CMK (cell line): ENCODE data around the gene SDR42E2.
"Not testable (repeated sequence)": the region's sequence is repeated elsewhere in the genome, so short reads cannot be mapped to it uniquely, and the experiment has no call there.

Source experiments
- DNase-seq: peaks from one replicate; pipeline ENCODE4 v3.0.0-alpha.2; 2010; ENCODE audit warnings: low read depth

SDR42E2 gene

DNA sequence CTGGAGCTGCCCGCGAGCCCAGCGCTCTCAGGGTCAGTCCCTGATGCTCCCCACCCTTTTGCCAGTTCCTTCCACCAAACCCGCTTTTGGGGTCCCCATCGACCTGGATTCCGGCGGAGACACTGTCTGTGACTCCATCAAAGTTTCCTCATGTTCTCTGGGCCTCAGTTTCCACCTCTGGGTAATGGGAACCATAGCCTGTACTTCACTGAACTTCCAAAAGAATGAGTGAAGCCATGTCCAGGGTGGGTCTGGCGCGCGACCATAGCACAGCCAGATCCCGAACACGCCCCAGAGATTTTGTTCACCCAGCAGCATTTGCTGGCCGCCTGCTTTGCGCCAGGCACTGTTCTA is 327 bp downstream of the SDR42E2 start:
- no peak for DNase-seq

DNA sequence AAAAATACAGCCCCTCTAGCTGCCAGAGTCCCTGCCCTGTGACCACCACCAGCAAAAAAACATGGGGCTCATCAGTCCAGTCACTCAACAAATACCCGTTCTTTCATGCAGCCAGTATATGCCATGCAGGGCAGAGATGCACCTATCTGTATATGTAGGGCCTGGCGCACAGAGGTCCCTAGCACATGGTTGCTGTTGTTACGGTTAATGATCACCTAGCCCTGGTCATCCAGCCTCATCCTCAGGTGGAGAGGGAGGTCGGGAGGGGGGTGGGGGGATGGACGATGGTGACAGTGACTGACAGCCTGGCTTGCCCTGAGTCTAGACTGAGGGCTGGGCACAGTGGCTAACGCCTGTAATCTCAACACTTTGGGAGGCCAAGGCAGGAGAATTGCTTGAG is 1.5 kb downstream of the SDR42E2 start:
- no peak for DNase-seq

DNA sequence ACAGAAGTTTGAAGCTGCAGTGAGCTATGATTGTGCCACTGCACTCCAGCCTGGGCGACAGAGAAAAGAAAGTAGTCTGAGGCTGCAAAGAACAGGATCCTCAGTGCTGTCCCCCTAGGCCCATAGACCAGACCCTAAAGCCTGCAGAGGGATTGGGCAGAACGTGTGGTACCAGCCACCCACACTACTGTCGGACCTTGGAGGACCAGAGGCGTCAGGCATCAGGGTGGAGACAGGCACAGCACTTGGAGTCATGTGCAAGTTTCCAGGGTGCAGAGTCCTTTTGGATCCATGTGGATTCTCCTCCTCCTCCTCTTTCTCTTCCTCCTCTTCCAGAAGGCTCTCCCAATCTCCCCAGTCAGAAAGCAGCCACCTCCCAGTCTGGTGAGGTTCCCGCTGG is 2.2 kb downstream of the SDR42E2 start:
- no peak for DNase-seq

DNA sequence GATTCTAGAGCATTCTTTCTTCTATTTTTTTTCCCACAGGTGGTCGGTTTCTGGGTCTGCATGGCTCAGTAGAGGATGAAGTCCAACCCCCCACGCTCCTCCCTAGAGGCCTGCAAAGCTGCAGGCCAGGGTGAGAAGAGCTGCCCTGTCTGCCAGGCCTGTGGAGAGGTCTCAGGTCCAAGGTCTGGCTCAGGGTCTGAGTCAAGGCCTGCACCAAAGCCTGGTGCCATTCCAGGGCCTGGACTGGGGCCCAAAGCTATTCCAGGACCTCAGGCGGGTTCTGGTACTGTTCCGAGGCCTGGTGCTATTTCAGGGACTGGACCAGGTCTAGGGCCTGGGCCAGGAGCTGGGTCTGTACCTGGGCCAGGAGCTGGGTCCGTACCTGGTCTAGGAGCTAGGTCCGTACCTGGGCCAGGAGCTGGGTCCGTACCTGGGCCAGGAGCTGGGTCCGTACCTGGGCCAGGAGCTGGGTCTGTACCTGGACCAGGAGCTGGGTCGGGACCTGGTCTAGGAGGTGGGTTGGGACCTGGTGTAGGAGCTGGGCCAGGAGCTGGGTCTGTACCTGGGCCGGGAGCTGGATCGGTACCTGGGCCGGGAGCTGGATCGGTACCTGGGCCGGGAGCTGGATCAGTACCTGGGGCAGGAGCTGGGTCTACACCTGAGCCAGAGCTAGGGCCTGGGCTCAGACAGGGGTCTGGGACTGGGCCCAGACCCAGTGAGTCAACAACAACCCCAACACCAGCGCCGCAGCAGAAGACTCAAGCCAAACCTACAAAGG is 3.4 kb downstream of the SDR42E2 start:
- DNase-seq: no peak

DNA sequence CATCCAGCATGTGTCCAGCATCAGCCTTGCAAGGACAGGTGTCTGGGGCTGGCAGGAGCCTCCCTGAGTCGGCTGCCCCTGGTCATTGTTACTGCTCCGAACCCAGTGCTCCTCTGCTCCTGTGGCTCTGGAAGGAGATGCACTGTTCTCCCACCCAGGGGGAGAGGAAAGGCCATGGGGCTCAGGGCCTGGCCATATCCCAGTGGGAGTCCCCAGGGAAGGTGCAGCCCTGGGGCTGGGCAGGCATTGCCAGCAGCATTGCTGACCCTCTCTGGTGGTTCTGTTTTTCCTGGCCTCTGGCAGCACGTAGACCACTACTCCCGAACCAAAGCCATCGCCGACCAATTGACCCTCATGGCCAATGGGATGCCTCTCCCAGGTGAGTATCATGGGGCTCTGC is 9.6 kb downstream of the SDR42E2 start:
- DNase-seq: no peak

DNA sequence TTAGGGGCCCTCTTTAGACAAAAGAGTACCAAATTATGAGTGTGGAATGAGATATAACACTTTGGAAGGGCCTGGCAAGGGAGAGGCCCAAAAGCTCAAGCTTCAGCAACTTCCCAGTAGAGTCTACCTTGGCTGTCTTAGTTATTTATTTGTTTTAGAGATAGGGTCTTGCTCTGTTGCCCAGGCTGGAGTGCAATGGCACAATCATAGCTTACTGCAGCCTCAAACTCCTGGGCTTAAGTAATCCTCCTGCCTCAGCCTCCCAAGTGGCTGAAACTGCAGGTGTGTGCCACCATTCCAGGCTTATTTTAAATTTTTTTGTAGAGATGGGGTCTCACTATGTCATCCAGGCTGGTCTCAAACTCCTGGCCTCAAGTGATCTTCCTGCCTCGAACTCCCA is 10.3 kb downstream of the SDR42E2 start:
- DNase-seq: not testable (repeated sequence)

DNA sequence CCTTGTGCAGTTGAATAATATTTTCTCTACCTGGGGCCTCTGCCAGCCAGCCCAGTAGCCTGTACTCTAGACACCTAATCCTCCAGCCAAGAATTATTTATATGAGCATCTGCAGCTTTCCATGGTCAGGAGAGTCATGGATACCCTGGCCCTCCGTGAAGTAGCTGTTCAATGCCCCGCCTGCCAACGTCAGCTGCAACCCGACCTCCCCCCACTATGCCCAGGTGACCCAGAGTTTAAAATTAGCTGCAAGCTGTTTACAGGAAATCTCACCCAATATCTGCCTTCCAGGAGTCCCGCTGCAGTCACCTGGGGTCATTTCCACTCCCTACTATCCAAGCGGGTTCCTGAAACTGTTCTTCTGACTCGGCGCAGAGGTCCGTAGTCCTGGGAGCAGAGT is 12.3 kb downstream of the SDR42E2 start:
- no peak for DNase-seq

DNA sequence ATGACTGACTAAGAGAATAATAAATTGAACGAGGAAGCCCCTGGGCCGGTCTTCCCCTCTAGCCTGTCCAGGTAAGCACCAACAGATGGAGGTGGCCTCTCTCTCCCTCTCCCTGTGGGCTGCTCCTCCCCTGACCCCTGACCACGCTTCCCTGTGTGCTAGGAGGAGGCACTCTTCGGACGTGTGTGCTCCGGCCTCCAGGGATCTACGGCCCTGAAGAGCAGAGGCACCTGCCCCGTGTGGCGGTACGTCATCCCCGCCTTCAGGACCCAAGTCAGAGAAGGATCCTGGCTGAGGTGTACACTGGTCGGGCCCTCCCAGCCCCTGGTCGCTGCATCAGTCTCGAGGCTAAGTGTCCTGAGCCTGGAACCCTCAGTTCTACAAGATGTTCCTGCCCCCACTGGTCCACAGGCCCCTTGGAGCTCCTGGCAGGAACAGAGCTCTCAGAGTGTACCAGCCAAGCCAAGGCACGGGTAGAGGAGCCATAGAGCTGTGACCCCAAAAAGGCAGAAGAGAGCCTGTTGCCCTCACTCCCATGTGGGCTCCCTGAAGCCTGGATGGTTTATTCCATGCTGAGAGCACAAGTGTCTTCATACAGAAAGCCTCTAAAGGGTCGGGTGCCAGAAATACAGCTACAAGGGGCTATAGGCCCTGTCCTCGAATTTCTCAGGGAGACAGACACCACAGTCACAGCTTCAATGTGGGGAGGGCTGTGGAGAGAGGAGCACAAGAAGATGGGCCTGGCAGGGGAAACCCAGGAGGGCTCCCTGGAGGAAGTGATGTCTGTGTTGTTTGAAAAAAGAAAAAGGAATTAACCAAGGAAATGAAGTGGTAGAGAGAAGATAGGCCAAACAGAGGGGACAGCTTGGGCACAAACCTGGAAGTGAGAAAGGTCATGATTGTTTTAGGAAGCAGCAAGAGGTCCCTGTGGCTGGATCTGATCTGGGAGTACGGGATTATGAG is 15.9 kb downstream of the SDR42E2 start:
- DNase-seq: no peak

DNA sequence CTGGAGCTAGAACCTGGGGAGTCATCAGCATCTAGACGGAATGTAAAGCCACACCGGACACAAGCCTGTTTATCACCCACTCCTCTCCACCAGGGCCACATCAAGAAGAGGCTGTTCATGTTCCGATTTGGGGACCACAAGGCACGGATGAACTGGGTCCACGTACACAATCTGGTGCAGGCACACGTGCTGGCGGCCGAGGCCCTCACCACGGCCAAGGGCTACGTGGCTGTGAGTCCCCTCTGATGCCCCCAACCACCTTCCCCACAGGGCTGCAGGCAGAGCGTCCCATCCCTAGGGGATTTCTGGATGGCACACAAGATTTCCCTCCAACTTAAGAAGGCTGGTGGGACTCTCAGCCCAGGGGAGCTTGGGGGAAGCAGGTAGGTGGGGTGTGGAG is 19.1 kb downstream of the SDR42E2 start:
- no peak for DNase-seq

DNA sequence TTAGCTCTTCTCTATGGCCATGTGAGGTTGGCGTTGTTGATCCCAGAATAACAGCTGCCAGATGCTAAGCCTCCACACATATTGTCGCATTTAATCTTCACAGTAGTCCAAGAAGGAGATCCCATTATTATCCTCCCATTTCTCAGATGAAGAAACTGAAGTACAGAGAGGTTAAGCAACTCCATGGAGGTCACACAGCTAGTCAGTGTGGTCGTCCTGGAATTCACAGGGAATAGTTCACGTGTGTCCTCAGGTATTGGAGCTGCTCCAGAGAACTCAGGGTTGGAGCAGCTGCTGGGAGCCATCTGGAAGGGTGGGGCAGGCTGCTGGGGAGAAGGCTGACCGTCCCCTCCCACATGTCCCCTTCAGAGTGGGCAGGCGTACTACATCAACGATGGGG is 19.5 kb downstream of the SDR42E2 start:
- DNase-seq: no peak

DNA sequence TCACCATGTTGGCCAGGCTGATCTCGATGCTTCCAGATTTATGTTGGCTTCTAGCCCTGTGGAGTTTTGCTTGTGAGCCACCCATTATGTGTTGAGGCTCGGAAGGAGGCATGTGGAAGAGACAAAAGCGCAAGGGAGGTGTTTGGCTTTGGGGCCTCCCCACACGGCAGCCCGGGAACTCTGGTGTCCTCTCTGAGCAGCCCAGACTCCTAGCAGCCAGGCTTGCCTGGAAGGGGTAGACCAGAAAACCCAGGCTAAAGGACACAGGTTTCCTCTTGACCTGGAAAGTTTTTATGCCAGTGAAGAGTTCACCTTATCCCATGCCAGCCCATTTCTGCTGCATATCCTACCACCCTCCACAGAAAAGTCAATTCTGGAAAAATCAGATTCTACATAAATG is 21.0 kb downstream of the SDR42E2 start:
- DNase-seq: no peak

DNA sequence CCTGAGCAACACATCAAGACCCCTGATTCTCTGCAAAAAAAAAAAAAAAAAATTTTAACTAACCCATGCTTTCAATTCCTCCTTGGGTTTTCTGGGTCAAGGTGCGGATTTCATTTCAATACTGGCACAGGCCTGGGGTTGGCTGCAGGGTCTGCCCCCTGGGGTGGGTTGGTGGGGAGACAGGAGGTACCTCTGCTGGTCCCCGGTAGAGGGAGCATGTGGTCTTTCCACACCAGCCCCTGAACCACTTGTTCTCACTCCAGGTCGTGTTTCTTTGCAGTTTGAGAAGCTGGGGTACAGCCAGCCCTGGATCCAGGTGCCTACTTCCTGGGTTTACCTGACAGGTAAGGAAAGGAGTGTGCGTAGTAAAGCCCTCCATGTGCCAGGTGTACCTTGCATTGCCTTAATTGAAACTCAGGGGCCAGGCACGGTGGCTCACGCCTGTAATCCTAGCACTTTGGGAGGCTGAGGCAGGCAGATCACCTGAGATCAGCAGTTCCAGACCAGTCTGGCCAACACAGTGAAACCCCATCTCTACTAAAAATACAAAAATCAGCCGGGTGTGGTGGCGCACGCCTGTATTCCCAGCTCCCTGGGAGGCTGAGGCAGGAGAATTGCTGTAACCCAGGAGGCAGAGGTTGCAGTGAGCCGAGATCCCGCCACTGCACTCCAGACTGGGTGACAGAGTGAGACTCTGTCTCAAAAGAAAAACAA is 21.8 kb downstream of the SDR42E2 start:
- no peak for DNase-seq

DNA sequence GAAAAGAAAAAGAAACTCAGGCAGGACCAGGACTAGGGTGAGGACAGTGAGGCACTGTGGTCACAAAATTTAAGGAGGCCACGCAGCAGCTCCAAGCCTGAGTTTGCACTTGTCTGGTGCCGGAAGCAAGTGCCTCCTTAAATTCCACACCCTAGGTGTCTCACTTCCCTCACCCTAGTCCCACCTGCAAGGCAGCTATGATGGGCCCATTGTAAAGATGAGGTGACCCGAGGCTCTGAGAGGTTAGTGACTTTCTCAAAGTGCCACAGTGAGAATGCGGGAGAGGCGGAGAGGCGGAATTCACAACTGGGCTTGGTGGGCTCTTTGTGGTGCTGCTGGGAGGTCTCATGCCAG is 22.3 kb downstream of the SDR42E2 start:
- no peak for DNase-seq

DNA sequence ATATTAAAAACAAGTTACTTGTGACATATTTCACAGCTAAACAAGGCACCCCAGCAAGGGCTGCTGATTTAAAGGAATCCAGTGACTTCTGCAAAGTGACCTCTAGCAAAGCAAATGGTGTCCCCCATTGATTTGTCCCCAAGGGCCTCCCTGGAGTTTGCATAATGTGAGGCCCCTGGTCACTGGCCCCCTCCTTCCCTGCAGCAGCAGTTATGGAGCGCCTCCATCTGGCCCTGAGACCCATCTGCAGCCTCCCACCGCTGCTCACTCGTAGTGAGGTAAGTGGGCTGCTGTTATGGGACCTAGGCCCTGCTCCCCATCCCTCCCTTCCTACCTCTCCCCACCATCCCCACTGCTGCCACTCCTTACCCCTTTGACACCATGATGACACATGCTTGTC is 24.2 kb downstream of the SDR42E2 start:
- DNase-seq: no peak

DNA sequence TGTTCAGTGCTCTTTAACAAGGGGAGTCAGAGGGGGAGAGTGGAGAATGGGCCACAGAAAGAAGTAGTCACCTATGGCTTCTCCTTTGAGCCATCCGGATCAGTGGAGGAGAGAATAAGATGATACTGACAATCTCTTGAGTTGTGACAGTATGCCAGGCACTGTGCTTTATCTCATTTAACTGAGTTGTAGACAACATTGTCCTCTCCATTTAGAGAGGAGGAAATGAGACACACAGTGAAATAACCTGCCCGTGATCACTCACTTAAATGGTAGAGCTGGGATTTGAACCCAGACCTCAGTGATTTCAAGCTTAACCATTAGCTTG is 25.9 kb downstream of the SDR42E2 start:
- DNase-seq: no peak

DNA sequence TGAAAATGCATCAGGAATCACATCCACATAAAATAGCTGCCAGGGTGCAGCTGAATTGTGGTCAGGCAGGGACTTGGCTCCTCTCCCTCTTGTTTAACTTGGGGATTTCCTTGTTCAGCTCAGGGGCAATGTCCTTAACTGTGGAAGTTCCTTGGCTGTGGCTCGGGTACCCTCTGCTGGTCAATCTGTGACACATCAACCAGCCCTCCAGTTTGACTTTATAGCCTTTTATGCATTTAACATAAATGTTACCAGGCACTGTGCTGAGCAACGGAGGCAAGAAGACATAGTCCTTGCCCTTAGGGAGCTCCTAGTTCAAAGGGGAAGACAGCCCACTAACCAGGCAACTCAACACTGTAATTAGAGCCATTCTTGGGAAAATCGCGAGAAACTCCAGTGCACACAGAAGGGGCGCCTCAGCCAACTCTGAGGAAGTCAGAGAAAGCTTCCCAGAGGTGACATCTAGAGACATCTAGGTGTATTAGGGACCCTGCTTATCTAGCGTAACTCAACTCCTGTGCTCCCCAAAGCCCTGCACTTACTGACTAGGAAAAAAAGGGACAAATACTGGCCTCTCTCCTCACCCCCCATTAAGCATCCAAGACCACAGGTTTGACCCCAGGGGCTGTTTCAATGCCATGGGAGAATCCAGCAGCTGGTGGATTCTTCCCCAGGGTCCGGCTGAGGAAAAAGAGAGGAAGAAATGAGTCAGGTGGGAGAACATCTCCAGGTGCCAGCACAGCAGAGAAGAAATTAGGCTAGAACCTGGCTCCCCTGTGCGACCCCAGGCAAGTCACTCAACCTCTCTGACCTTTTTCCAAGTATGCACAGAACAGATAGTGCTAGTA is 26.5 kb downstream of the SDR42E2 start:
- no peak for DNase-seq

DNA sequence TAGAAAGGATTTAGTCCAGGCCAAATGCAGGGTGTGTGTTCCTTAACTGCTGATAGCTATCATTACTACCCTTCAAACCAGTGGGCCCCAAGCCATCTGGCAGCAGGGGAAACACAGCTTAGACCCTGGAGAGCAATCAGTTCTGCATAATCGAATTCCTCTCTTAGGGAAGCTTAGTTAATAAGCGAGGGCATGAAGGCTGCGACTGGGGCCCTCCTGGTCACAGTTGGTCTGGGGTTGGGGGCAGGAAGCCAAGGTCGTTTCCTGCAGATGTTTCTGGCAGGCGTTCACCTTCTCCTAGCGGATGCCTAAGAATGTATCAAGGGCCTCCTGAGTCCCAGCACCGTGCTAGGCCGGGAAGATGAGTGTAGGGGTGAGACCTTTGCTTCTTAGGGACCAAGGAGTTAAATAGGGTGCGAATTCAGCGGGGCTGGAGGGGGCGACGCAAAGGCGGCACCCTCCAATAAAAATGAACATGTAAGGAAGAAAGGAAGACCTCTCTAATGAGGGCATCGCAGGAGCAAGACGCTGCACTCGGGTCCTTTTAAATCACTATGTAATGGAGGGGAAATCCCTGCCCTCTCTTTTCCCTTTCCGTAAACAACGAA is 27.3 kb downstream of the SDR42E2 start:
- no peak for DNase-seq

DNA sequence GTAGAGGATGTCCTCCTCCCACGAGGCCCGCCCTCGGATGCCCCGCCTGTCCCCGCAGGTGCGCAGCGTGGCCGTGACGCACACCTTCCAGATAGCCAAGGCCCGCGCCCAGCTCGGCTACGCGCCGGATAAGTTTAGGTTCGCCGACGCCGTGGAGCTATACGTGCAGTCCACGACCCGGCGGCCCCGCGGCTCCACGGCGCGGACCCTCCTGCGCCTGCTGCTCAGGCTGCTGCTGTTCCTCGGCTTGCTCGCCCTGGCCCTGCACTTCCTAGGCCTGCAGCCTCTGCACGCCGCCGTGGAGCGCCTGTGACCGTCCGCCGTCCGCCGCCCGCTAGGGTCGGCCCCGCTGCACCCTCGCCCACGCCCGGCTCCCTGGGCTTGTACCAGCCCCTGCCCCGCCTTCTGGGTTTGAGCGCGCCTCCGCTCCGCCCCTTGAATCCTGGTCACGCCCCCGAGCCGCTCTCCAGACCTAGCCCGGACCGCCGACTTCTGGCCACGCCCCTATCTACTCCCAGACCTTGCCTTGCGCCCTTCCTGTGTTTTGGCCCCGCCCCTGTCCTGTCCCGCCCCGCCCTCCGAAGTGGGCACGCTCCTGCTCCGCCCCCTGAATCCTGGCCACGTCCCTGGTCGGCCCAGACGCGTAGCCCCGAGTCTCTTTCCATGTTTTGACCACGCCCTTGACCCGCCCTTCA is 27.9 kb downstream of the SDR42E2 start:
- DNase-seq: no peak

DNA sequence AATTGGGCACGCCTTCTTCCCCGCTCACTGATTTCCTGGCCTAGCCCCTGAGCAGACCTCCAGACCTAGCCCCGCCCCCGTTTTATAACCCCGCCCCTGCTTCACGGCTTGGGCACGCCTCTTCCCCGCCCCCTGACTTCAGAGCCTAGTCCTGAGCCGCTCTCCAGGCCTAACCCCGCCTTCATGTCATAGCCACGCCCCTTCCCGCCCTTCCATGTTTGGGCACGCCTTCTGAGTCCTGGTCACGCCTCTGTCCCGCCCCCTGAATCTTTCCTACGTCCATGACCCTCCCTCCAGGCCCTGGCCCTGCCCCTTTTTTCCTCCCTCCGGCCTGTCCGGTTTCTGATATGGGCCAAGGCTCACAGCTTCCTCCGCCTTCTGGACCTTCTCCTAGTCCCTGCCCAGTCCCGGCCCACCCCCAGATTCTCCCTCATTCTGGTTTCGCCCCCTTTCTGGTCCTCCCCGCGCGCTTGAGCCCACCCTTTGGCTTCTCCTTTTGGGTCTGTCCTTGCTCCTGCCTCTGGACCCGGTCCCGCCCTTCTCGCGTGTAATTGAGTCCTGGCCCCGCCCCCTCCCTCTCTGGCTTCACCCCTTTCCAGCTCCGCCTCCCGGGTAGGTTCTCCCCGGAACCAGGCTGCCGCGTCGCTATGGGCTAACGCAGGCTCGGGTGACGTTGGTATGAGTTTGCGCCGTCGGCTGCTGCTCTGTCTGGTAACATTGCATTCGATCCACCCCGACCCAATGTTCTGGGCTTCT is 28.6 kb downstream of the SDR42E2 start:
- peak; percentile 98 for DNase-seq

DNA sequence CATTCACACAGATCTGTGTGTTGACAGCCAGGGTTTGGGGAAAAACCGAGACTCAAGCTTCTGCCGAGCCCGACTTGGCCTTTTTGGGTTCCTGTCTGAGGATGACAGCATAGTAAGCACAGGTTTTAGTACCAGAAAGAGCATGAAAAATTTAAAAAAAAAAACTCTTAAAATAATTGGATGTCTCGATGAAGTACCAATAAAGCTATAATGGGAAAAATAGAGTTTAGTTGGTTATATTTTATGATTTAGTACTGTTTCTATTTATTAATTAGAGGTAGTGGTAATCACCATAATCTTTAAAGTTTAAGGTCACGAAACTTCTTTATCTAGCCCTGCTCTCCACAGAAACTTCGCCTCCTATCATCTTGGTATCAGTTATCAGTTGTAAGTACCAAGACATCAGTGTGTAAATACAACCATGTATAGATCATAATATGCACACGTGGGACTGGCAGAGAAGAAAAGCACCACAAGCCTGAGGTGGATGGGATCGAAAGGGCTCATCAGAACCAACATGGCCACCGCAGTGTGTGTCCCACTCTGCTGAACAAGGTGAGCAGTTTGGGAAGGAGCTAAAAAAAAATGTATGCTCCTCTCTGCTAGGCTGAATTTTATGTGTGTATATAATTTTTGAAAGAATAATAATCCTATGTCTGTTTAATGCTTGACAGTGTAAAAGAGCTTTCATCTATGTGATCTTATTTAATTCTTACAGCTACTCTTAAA is 29.4 kb downstream of the SDR42E2 start:
- DNase-seq: no peak
